Measurements from ENCODE around the gene CRAT.

The CRAT gene

DNA sequence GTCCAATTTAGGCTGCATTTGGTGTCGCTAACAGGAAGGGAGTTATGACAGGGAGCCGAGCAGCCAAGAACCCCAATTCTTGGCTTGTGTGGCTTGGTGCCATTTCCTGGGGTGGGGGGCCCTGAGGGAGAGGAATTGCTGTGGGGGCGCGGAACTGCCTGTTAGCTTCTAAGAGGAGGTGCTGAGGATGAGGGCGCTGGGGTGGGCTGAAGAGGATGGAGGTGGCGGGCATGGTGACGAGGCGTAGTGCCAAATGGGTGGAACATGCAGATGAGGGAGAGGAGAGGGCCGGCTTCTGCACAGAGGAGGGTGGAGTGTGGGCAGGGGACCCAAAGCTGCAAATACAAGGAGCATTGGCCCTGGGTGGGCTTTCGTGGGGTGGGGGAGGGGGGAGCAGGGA is 39.5 kb upstream of the CRAT start:
- Histone ChIP-seq H4K8ac (ENCODE audit: low read depth, low read length) (no peak overlapping the region), H2BK120ac (ENCODE audit: low read depth, low read length) (no peak overlapping the region), H3K27ac (ENCODE audit: low read depth, low read length) (no peak overlapping the region), H3K9ac (ENCODE audit: low read length) (no peak overlapping the region), H3K36me3 (ENCODE audit: control insufficient read depth, insufficient read depth, low read length) (peaks cover 6% of the 10 kb centered on the region), H2BK5ac (ENCODE audit: low read length) (no peak overlapping the region), H3K23ac (ENCODE audit: low read length) (no peak overlapping the region), H3K4ac (ENCODE audit: low read depth, low read length) (no peak overlapping the region), H2AK5ac (ENCODE audit: low read length) (no peak overlapping the region), H3K27me3 (ENCODE audit: insufficient read depth, low read length, poor library complexity) (no peaks in the 10 kb centered on the region), H3K4me2 (ENCODE audit: low read length) (no peak overlapping the region), H3K79me2 (ENCODE audit: control insufficient read depth, insufficient read depth, low read length) (no peaks in the 10 kb centered on the region), H4K5ac (ENCODE audit: low read length) (no peak overlapping the region), H3K18ac (ENCODE audit: low read length) (no peak overlapping the region), H3K4me1 (ENCODE audit: control insufficient read depth, low read depth, low read length) (peaks cover 3% of the 10 kb centered on the region), H2BK15ac (replicated peaks; ENCODE audit: low read depth) (no peak overlapping the region), H3K4me3 (ENCODE audit: low read length) (no peak overlapping the region), H3K56ac (ENCODE audit: low read length) (no peak overlapping the region), H3K79me1 (ENCODE audit: low read length) (peaks cover 1% of the 10 kb centered on the region)
- no peak for DNase-seq
- WGBS (ENCODE audit: extremely low coverage, insufficient coverage, low lambda C conversion rate): no CpG with 5 or more reads among the region's 10 CpGs

DNA sequence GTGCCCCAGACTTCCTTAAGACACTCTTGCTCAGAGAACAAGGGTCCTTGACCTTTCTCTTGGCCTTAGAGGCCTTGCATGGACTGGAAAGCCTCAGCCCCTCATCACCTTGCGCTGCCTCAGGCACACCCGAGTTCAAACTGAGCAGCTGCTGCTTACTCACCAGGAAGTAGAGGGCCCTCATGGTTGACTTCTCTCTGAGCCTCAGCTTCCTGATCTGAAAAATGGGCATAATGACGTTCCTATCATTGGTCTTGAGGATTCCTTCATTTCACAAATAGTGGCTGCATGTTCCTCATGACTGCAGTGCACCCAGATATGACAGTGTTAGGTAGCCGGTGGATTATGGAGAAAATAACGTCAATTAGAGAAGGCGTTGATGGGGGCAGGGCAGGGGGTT is 38.8 kb upstream of the CRAT start:
- no peak overlapping the region for H3K9ac ChIP-seq (ENCODE audit: low read length)
- no peak overlapping the region for H3K4ac ChIP-seq (ENCODE audit: low read depth, low read length)
- H3K18ac ChIP-seq (ENCODE audit: low read length): no peak overlapping the region
- H3K27me3 ChIP-seq (ENCODE audit: insufficient read depth, low read length, poor library complexity): no peaks in the 10 kb centered on the region
- no peak overlapping the region for H3K4me3 ChIP-seq (ENCODE audit: low read length)
- H2BK5ac ChIP-seq (ENCODE audit: low read length): no peak overlapping the region
- no CpG with 5 or more reads among the region's 6 CpGs for WGBS (ENCODE audit: extremely low coverage, insufficient coverage, low lambda C conversion rate)
- no peak overlapping the region for H2BK15ac ChIP-seq (replicated peaks; ENCODE audit: low read depth)
- peaks cover 1% of the 10 kb centered on the region for H3K79me1 ChIP-seq (ENCODE audit: low read length)
- H3K79me2 ChIP-seq (ENCODE audit: control insufficient read depth, insufficient read depth, low read length): no peaks in the 10 kb centered on the region
- H3K36me3 ChIP-seq (ENCODE audit: control insufficient read depth, insufficient read depth, low read length): peaks cover 3% of the 10 kb centered on the region
- no peak overlapping the region for H4K5ac ChIP-seq (ENCODE audit: low read length)
- no peak overlapping the region for H2BK120ac ChIP-seq (ENCODE audit: low read depth, low read length)
- no peak overlapping the region for H4K8ac ChIP-seq (ENCODE audit: low read depth, low read length)
- H3K56ac ChIP-seq (ENCODE audit: low read length): no peak overlapping the region
- no peak overlapping the region for H3K23ac ChIP-seq (ENCODE audit: low read length)
- DNase-seq: no peak
- no peak overlapping the region for H3K27ac ChIP-seq (ENCODE audit: low read depth, low read length)
- peaks cover 3% of the 10 kb centered on the region for H3K4me1 ChIP-seq (ENCODE audit: control insufficient read depth, low read depth, low read length)
- H3K4me2 ChIP-seq (ENCODE audit: low read length): no peak overlapping the region
- H2AK5ac ChIP-seq (ENCODE audit: low read length): no peak overlapping the region

- peaks cover 4% of the 10 kb centered on the region for H3K79me1 ChIP-seq (ENCODE audit: low read length)
- peaks cover 3% of the 10 kb centered on the region for H3K4me1 ChIP-seq (ENCODE audit: control insufficient read depth, low read depth, low read length)
- H3K79me2 ChIP-seq (ENCODE audit: control insufficient read depth, insufficient read depth, low read length): no peaks in the 10 kb centered on the region
- no peak overlapping the region for H3K4ac ChIP-seq (ENCODE audit: low read depth, low read length)
- no peak overlapping the region for H4K5ac ChIP-seq (ENCODE audit: low read length)
- H2BK5ac ChIP-seq (ENCODE audit: low read length): no peak overlapping the region
- H3K23ac ChIP-seq (ENCODE audit: low read length): no peak overlapping the region
- no peak overlapping the region for H2BK120ac ChIP-seq (ENCODE audit: low read depth, low read length)
- H2AK5ac ChIP-seq (ENCODE audit: low read length): no peak overlapping the region
- no peak overlapping the region for H3K56ac ChIP-seq (ENCODE audit: low read length)
- no peak overlapping the region for H3K18ac ChIP-seq (ENCODE audit: low read length)
- H3K4me2 ChIP-seq (ENCODE audit: low read length): no peak overlapping the region
- no peak overlapping the region for H2BK15ac ChIP-seq (replicated peaks; ENCODE audit: low read depth)
- H4K8ac ChIP-seq (ENCODE audit: low read depth, low read length): no peak overlapping the region
- H3K36me3 ChIP-seq (ENCODE audit: control insufficient read depth, insufficient read depth, low read length): peaks cover 5% of the 10 kb centered on the region
- no peaks in the 10 kb centered on the region for H3K27me3 ChIP-seq (ENCODE audit: insufficient read depth, low read length, poor library complexity)
- no peak overlapping the region for H3K27ac ChIP-seq (ENCODE audit: low read depth, low read length)
- H3K4me3 ChIP-seq (ENCODE audit: low read length): no peak overlapping the region
- H3K9ac ChIP-seq (ENCODE audit: low read length): no peak overlapping the region
- no CpG with 5 or more reads among the region's 6 CpGs for WGBS (ENCODE audit: extremely low coverage, insufficient coverage, low lambda C conversion rate)
- no peak for DNase-seq
Observed at GRCh38 chr9:129148463-129149204, 38.0 kb upstream of the CRAT start.

- peak overlapping the region; percentile 61 for H3K27ac ChIP-seq (ENCODE audit: low read depth, low read length)
- H4K5ac ChIP-seq (ENCODE audit: low read length): no peak overlapping the region
- peak overlapping the region; percentile 17 for H3K9ac ChIP-seq (ENCODE audit: low read length)
- no peak overlapping the region for H2BK5ac ChIP-seq (ENCODE audit: low read length)
- H3K79me2 ChIP-seq (ENCODE audit: control insufficient read depth, insufficient read depth, low read length): peaks cover 4% of the 10 kb centered on the region
- peak overlapping the region; percentile 83 for H3K56ac ChIP-seq (ENCODE audit: low read length)
- no peak overlapping the region for H2BK120ac ChIP-seq (ENCODE audit: low read depth, low read length)
- H4K8ac ChIP-seq (ENCODE audit: low read depth, low read length): no peak overlapping the region
- peaks cover 11% of the 10 kb centered on the region for H3K79me1 ChIP-seq (ENCODE audit: low read length)
- no CpG with 5 or more reads among the region's 8 CpGs for WGBS (ENCODE audit: extremely low coverage, insufficient coverage, low lambda C conversion rate)
- no peak overlapping the region for H3K4me3 ChIP-seq (ENCODE audit: low read length)
- DNase-seq: peak; percentile 44
- no peak overlapping the region for H3K23ac ChIP-seq (ENCODE audit: low read length)
- H3K4me2 ChIP-seq (ENCODE audit: low read length): no peak overlapping the region
- peaks cover 8% of the 10 kb centered on the region for H3K36me3 ChIP-seq (ENCODE audit: control insufficient read depth, insufficient read depth, low read length)
- no peaks in the 10 kb centered on the region for H3K27me3 ChIP-seq (ENCODE audit: insufficient read depth, low read length, poor library complexity)
- no peak overlapping the region for H2BK15ac ChIP-seq (replicated peaks; ENCODE audit: low read depth)
- no peak overlapping the region for H2AK5ac ChIP-seq (ENCODE audit: low read length)
- H3K4ac ChIP-seq (ENCODE audit: low read depth, low read length): peak overlapping the region; percentile 56
- H3K18ac ChIP-seq (ENCODE audit: low read length): peak overlapping the region; percentile 15
- peaks cover 9% of the 10 kb centered on the region for H3K4me1 ChIP-seq (ENCODE audit: control insufficient read depth, low read depth, low read length)
Observed at GRCh38 chr9:129146441-129146941, 35.9 kb upstream of the CRAT start.

DNA sequence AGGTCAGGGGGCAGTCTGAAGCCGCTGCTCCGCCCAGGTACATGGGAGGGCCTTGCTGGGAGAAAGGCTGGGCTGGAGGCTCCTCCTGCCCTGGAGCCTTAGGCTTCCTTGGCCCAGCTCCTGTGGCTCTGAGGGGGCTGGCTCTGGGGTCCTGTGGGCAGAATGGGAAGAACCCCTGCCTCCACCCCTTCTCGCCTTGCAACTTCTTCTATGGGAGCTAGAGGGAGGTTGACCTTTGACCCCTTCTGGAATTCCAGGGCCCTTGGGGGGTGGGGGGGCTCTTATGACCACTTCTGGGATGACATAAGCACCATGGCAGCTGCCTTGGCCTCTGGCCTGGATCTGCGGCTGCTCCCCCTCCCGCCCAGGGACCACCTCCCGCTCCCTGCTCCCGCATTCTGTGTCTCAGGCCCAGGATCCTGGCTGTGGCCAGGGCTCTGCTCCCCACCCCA is 35.3 kb upstream of the CRAT start:
- Histone ChIP-seq H3K56ac (ENCODE audit: low read length) (peak overlapping the region; percentile 83), H3K4me1 (ENCODE audit: control insufficient read depth, low read depth, low read length) (peaks cover 12% of the 10 kb centered on the region), H3K79me1 (ENCODE audit: low read length) (peaks cover 13% of the 10 kb centered on the region), H3K27ac (ENCODE audit: low read depth, low read length) (peak overlapping the region; percentile 61), H4K5ac (ENCODE audit: low read length) (no peak overlapping the region), H3K27me3 (ENCODE audit: insufficient read depth, low read length, poor library complexity) (no peaks in the 10 kb centered on the region), H2BK15ac (replicated peaks; ENCODE audit: low read depth) (no peak overlapping the region), H3K4me3 (ENCODE audit: low read length) (no peak overlapping the region), H3K79me2 (ENCODE audit: control insufficient read depth, insufficient read depth, low read length) (peaks cover 10% of the 10 kb centered on the region), H2BK120ac (ENCODE audit: low read depth, low read length) (no peak overlapping the region), H3K23ac (ENCODE audit: low read length) (no peak overlapping the region), H3K18ac (ENCODE audit: low read length) (peak overlapping the region; percentile 15), H3K9ac (ENCODE audit: low read length) (peak overlapping the region; percentile 17), H4K8ac (ENCODE audit: low read depth, low read length) (no peak overlapping the region), H3K4ac (ENCODE audit: low read depth, low read length) (no peak overlapping the region), H2BK5ac (ENCODE audit: low read length) (no peak overlapping the region), H3K4me2 (ENCODE audit: low read length) (no peak overlapping the region), H2AK5ac (ENCODE audit: low read length) (no peak overlapping the region), H3K36me3 (ENCODE audit: control insufficient read depth, insufficient read depth, low read length) (peaks cover 8% of the 10 kb centered on the region)
- no CpG with 5 or more reads among the region's 7 CpGs for WGBS (ENCODE audit: extremely low coverage, insufficient coverage, low lambda C conversion rate)
- DNase-seq: peak; percentile 98

Data from mesendoderm (in vitro differentiated cells).